ENCODE measurements around the gene CNEP1R1.
"Not testable (repeated sequence)": the region's sequence is repeated elsewhere in the genome, so short reads cannot be mapped to it uniquely, and the experiment has no call there.

The CNEP1R1 gene

DNA sequence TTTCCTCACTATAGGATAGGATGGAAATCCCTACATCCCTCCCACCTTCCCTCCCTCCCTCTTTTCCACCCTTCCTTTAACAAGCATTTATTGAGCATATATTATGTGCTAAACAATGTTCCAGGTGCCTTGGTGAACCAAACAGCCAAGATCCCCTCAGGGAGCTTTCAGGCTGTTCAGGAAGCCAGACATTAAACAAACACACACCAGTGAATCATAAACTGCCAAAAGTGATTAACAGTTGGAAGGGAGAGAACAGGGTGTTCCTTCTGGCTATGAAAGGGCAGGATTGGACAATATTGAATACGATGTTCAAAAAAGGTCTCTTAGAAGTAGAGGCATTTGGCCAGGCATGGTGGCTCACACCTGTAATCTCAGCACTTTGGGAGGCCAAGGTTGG is 22.8 kb upstream of the CNEP1R1 start:
- H3K9me3 ChIP-seq (ENCODE audit: control insufficient read depth, insufficient read depth, low read length) = 0 out of 2 replicates have a peak, but pooled peaks cover 8% of the 10 kb centered on the region
- H3K4me1 ChIP-seq (ENCODE audit: insufficient read depth, low read length) = no peaks in the 10 kb centered on the region
- no peak overlapping the region for H3K9ac ChIP-seq (ENCODE audit: low read depth, low read length)
- H3K36me3 ChIP-seq (ENCODE audit: insufficient read depth, low read length) = no peaks in the 10 kb centered on the region

DNA sequence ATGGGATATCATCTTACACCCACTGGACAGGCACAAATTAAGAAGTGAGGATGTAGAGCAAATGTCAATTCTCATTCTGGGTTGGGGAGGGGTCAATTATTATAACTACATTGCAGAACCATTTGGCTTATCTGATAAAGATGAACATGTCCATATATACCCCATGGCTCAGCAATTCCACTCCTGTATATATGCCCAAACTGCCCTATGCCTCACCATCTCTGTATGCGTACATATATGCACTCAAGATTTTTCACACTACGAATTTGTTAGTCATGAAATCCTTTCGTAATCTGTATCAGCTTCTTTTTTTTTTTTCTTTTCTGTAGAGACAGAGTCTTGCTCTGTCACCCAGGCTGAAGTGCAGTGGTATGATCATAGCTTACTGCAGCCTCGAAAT is 20.8 kb upstream of the CNEP1R1 start:
- H3K36me3 ChIP-seq (ENCODE audit: insufficient read depth, low read length) = no peaks in the 10 kb centered on the region

DNA sequence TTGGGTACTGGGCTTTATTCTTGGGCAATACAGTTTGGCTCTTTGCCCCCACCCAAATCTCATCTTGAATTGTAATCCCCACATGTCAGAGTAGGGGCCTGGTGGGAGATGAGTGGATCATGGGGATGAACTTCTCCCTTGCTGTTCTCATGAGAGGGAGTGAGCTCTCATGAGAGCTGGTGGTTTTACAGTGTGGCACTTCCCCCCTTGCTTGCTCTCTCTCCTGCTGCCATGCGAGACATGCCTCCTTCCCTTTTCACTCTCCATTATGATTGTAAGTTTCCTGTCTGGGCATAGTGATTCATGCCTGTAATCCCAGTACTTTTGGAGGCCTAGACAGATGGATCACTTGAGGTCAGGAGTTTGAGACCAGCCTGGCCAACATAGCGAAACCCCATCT is 18.1 kb upstream of the CNEP1R1 start:
- Histone ChIP-seq H3K4me1 (ENCODE audit: insufficient read depth, low read length) (no peaks in the 10 kb centered on the region), H3K36me3 (ENCODE audit: insufficient read depth, low read length) (no peaks in the 10 kb centered on the region), H3K9me3 (ENCODE audit: control insufficient read depth, insufficient read depth, low read length) (peaks cover 5% of the 10 kb centered on the region; the same call in 1 of the 2 replicates), H3K9ac (ENCODE audit: low read depth, low read length) (no peak overlapping the region)

More for the DNA sequence above, 20.8 kb upstream of the CNEP1R1 start:
- no peaks in the 10 kb centered on the region for H3K4me1 ChIP-seq (ENCODE audit: insufficient read depth, low read length)
- peaks cover 11% of the 10 kb centered on the region; the same call in 1 of the 2 replicates for H3K9me3 ChIP-seq (ENCODE audit: control insufficient read depth, insufficient read depth, low read length)
- no peak overlapping the region for H3K9ac ChIP-seq (ENCODE audit: low read depth, low read length)

DNA sequence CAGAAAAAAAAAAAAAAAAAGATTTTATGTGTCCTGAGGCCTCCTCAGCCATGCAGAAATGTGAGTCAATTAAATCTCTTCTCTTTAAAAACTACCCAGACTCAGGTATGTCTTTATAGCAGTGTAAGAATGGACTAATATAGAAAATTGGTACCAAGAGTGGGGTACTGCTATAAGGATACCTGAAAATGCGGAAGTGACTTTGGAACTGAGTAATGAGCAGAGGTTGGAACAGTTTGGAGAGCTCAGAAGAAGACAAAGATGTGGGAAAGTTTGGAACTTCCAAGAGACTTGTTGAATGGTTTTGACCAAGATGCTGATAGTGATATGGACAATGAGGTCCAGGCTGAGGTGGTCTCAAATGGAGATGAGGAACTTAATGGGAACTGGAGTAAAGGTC is 17.3 kb upstream of the CNEP1R1 start:
- no peak overlapping the region for H3K9ac ChIP-seq (ENCODE audit: low read depth, low read length)
- peaks cover 5% of the 10 kb centered on the region; the same call in 1 of the 2 replicates for H3K9me3 ChIP-seq (ENCODE audit: control insufficient read depth, insufficient read depth, low read length)
- H3K36me3 ChIP-seq (ENCODE audit: insufficient read depth, low read length) = no peaks in the 10 kb centered on the region
- no peaks in the 10 kb centered on the region for H3K4me1 ChIP-seq (ENCODE audit: insufficient read depth, low read length)

DNA sequence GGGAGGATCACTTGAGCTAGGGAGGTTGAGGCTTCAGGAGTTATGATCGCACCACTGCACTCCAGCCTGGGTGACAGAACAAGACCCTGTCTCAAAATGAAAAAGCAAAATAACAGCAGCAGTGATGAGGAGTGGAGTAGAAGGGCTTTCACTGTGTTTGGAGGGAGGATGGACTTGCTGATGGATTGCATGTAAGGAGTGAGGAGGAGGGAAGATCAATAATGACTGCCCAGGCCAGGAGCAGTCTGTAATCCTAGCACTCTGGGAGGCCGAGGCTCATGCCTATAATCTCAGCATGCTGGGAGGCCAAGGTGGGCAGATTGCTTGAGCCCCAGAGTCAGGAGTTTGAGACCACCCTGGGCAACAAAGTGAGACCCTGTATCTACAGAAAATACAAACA is 14.8 kb upstream of the CNEP1R1 start:
- Histone ChIP-seq H3K4me1 (ENCODE audit: insufficient read depth, low read length) (no peaks in the 10 kb centered on the region), H3K9ac (ENCODE audit: low read depth, low read length) (no peak overlapping the region), H3K9me3 (ENCODE audit: control insufficient read depth, insufficient read depth, low read length) (peaks cover 5% of the 10 kb centered on the region; the same call in 1 of the 2 replicates), H3K36me3 (ENCODE audit: insufficient read depth, low read length) (no peaks in the 10 kb centered on the region)

DNA sequence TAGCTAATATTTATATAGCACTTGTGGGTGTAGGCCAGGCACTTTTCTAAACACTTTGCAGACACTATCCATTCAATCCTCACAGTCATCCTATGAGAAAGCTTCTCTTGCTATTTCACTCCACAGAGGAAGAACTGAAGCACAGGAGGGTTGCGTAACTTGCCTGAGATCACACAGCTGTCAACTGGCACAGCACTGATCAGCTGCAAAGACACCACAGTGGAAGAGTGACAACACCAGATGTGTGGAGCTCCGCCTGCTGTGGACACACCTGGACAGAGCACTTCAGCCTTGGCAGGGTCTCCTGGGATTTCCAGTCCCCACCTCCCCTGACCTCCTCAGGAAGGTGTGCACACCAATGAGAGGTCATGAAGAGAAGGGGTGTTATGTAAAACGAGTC is 13.3 kb upstream of the CNEP1R1 start:
- H3K36me3 ChIP-seq (ENCODE audit: insufficient read depth, low read length) = no peaks in the 10 kb centered on the region
- peaks cover 5% of the 10 kb centered on the region; the same call in 1 of the 2 replicates for H3K9me3 ChIP-seq (ENCODE audit: control insufficient read depth, insufficient read depth, low read length)
- H3K4me1 ChIP-seq (ENCODE audit: insufficient read depth, low read length) = no peaks in the 10 kb centered on the region
- no peak overlapping the region for H3K9ac ChIP-seq (ENCODE audit: low read depth, low read length)

DNA sequence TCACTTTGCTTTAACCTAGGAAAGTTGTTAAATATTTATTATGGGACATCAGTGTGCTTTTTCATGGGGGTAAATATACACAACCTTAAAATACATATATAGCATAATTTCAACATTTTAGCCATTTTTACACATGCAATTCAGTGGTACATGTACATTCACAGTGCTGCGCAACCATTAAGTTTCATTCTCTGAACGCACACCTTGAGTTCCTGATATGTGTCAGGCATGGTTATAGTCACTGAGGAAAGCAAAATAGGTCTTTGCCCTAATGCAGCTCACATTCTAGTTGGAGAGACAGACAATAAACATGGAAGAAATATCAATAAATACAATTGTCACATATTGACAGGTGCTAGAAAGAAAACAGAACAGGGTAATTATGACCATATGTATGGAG is 12.8 kb upstream of the CNEP1R1 start:
- H3K9ac ChIP-seq (ENCODE audit: low read depth, low read length) = no peak overlapping the region
- peaks cover 5% of the 10 kb centered on the region; the same call in 1 of the 2 replicates for H3K9me3 ChIP-seq (ENCODE audit: control insufficient read depth, insufficient read depth, low read length)
- no peaks in the 10 kb centered on the region for H3K36me3 ChIP-seq (ENCODE audit: insufficient read depth, low read length)
- no peaks in the 10 kb centered on the region for H3K4me1 ChIP-seq (ENCODE audit: insufficient read depth, low read length)

DNA sequence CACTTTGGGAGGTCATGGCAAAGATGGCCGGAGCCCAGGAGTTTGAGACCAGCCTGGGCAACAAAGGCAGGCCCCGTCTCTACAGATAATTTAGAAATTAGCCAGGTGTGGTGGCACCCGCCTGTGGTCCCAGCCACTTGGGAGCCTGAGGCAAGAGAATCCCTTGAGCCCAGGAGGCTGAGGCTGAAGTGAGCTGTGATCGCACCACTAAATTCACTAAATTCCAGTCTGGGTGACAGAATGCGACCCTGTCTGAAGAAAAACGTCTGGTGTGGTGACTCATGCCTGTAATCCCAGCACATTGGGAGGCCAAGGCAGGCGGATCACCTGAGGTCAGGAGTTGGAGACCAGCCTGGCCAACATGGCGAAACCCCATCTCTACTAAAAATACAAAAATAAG is 10.8 kb upstream of the CNEP1R1 start:
- H3K36me3 ChIP-seq (ENCODE audit: insufficient read depth, low read length); H3K4me1 ChIP-seq (ENCODE audit: insufficient read depth, low read length); H3K9ac ChIP-seq (ENCODE audit: low read depth, low read length); H3K9me3 ChIP-seq (ENCODE audit: control insufficient read depth, insufficient read depth, low read length): not testable (repeated sequence)

DNA sequence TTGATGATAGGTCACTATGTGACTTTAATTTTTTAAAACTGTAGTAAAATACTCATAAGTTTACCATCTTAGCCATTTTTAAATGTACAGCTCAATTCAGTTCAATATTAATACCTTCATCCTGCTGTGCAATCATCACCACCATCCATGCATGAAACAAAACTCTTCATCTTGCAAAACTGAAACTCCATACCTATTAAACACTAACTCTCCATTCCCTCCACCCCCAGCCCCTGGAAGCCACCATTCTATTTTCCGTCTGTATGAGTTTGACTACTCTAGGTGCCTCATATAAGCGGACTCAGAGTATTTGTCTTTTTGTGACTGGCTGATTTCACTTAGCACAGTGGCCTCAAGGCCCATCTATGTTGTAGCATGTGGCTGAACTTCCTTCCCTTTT is 9.4 kb upstream of the CNEP1R1 start:
- H3K9ac ChIP-seq (ENCODE audit: low read depth, low read length) = no peak overlapping the region
- no peaks in the 10 kb centered on the region for H3K36me3 ChIP-seq (ENCODE audit: insufficient read depth, low read length)
- no peaks in the 10 kb centered on the region for H3K4me1 ChIP-seq (ENCODE audit: insufficient read depth, low read length)
- no peaks in the 10 kb centered on the region for H3K9me3 ChIP-seq (ENCODE audit: control insufficient read depth, insufficient read depth, low read length)

DNA sequence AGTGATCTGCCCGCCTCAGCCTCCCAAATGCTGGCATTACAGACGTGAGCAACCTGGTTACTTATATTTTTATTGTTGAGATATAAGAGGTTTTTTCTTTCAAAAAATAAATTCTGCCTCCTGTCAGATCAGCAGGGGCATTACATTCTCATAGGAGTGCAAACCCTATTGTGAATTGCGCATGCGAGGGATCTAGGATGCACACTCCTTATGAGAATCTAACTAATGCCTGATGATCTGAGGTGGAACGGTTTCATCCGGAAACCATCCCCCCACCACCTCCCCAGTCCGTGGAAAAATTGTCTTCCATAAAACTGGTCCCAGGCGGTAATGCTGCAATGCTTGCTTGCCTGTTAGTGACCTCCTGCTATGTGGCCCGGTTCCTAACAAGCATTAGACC is 7.5 kb upstream of the CNEP1R1 start:
- Histone ChIP-seq H3K4me1 (ENCODE audit: insufficient read depth, low read length) (no peaks in the 10 kb centered on the region), H3K9me3 (ENCODE audit: control insufficient read depth, insufficient read depth, low read length) (no peaks in the 10 kb centered on the region), H3K36me3 (ENCODE audit: insufficient read depth, low read length) (no peaks in the 10 kb centered on the region), H3K9ac (ENCODE audit: low read depth, low read length) (no peak overlapping the region)

DNA sequence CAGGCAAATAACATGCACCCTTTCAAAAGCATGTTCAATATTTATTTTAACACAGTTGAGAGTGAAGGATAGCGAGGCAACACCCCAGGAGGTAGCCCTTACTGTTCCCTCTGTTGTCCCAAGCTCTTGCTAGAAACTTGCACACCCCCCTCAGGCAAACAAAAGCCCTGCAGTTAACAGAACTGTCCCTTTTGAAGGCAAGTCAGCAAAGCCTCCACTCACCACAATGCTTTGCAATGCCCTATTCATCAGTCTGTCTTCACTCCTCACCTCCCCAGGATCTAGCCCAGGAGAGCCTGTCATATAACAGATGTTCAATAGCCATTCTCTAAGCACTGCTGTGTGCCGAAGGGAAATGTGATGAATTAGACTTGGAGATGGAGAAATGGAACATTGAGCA is 3.5 kb upstream of the CNEP1R1 start:
- Histone ChIP-seq H3K9me3 (ENCODE audit: control insufficient read depth, insufficient read depth, low read length) (no peaks in the 10 kb centered on the region), H3K9ac (ENCODE audit: low read depth, low read length) (no peak overlapping the region), H3K36me3 (ENCODE audit: insufficient read depth, low read length) (no peaks in the 10 kb centered on the region), H3K4me1 (ENCODE audit: insufficient read depth, low read length) (no peaks in the 10 kb centered on the region)

DNA sequence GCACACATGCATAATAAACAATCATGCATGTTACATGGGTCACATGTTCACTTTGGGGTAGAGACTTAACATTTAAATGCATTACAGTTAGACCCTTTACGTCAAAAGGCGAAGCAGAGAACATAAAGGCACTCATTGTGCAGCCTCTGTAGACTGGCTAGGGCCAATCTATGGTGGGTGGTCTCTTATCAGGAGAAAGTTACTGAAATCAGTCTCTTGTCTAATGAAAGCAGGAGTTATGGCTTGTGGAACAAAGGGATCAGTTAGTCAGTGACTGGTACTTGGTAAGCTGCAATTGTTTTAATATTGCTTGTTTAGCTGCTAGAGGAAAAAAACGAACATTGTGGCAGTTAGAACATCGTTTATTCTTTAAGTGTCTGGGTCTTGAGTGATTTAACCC is 1.4 kb upstream of the CNEP1R1 start:
- H3K9me3 ChIP-seq (ENCODE audit: control insufficient read depth, insufficient read depth, low read length) = no peaks in the 10 kb centered on the region
- H3K4me1 ChIP-seq (ENCODE audit: insufficient read depth, low read length) = no peaks in the 10 kb centered on the region
- H3K36me3 ChIP-seq (ENCODE audit: insufficient read depth, low read length) = no peaks in the 10 kb centered on the region
- no peak overlapping the region for H3K9ac ChIP-seq (ENCODE audit: low read depth, low read length)

DNA sequence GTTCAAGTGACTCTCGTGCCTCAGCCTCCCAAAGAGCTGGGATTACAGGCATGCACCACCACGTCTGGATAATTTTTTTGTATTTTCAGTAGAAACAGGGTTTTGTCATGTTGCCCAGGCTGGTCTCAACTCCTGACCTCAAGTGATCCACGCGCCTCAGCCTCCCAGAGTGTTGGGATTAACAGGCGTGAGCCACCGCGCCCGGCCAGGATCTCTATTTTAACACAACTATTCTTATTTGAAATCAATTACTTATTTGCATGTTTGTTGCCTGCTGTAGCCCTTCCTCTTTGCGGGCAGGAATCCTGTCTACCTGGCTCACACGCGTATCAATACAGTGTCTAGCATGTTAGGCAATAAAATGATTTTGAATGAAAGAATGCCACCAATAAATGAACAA is 818 bp upstream of the CNEP1R1 start:
- no peaks in the 10 kb centered on the region for H3K4me1 ChIP-seq (ENCODE audit: insufficient read depth, low read length)
- no peak overlapping the region for H3K9ac ChIP-seq (ENCODE audit: low read depth, low read length)
- H3K36me3 ChIP-seq (ENCODE audit: insufficient read depth, low read length) = no peaks in the 10 kb centered on the region
- no peaks in the 10 kb centered on the region for H3K9me3 ChIP-seq (ENCODE audit: control insufficient read depth, insufficient read depth, low read length)

DNA sequence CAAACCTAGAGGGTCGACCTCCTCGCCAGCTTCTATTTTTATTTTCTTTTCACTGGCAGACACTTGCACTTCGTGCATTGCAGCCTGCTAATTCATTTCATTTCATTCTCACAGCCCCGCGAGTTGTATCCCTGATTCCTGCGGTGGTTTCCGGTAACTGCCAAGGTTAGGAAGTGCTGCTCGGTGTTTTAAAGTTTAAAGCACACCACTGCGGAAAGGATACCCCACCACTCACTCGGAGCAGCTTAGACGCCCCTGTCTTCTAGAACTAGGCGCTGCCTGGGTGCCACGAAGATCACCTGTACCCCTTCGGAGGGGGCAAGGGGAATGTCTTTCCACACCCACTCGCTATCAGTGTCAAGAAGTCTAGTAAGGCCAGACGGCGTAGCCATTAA is 509 bp downstream of the CNEP1R1 start:
- H3K9ac ChIP-seq (ENCODE audit: low read depth, low read length) = peak overlapping the region; percentile 84

DNA sequence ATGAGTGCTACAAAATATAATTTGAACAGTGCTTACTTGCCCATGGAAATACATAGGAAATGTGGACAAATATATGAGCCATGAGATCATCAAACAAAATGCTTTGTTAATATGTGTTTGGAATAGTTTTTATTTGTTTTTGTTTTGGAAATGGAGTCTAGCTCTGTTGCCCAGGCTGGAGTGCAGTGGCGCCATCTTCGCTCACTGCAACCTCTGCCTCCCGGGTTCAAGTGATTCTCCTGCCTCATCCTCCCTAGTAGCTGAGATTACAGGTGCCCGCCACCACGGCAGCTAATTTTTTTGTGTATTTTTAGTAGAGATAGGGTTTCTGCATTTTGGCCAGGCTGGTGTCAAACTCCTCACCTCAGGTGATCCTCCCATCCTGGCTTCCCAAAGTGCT is 2.8 kb downstream of the CNEP1R1 start:
- H3K4me1 ChIP-seq (ENCODE audit: insufficient read depth, low read length) = no peaks in the 10 kb centered on the region
- H3K36me3 ChIP-seq (ENCODE audit: insufficient read depth, low read length) = no peaks in the 10 kb centered on the region
- no peak overlapping the region for H3K9ac ChIP-seq (ENCODE audit: low read depth, low read length)

More for the DNA sequence above, 509 bp downstream of the CNEP1R1 start:
- Histone ChIP-seq H3K9me3 (ENCODE audit: control insufficient read depth, insufficient read depth, low read length) (no peaks in the 10 kb centered on the region), H3K36me3 (ENCODE audit: insufficient read depth, low read length) (no peaks in the 10 kb centered on the region), H3K4me1 (ENCODE audit: insufficient read depth, low read length) (no peaks in the 10 kb centered on the region)

DNA sequence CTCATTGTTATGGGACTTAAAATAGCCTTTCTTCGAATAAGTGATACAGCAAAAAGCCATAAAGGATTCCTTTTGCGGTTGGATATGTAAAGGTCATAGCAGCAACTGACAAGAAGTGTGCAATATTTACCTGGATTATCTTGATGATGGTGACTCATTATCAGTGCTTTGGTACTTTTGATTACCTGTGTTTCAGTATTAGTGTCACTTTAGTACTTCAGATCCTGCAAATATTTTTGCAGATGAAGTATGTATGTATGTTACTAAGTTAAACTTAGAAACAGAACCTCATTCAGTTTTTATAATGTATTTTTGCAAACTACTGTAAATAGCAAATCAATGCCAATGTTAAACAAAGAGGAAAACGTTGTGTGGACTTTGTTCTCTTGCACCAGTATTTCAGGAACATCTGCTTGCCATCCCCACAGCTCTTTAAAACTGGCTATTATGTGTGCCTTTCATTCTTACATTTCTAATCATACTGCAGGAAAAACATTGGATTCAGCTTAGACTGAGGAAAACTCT is 10.5 kb downstream of the CNEP1R1 start:
- Histone ChIP-seq H3K36me3 (ENCODE audit: insufficient read depth, low read length) (no peaks in the 10 kb centered on the region; the same call in 1 of the 2 replicates), H3K9ac (ENCODE audit: low read depth, low read length) (no peak overlapping the region), H3K9me3 (ENCODE audit: control insufficient read depth, insufficient read depth, low read length) (no peaks in the 10 kb centered on the region), H3K4me1 (ENCODE audit: insufficient read depth, low read length) (no peaks in the 10 kb centered on the region; the same call in 1 of the 2 replicates)

More for the DNA sequence above, 2.8 kb downstream of the CNEP1R1 start:
- no peaks in the 10 kb centered on the region for H3K9me3 ChIP-seq (ENCODE audit: control insufficient read depth, insufficient read depth, low read length)
